HG02642 (cell line): Measurements from ENCODE around the gene GNG11.

Experiments used
- ATAC-seq: cut with Tn5 transposase; IDR thresholded peaks from one replicate; pipeline ENCODE4 v1.9.1; 2021; ENCODE audit warnings: mild to moderate bottlenecking; ENCODE audit not compliant: unreplicated experiment, poor library complexity

The GNG11 gene

DNA sequence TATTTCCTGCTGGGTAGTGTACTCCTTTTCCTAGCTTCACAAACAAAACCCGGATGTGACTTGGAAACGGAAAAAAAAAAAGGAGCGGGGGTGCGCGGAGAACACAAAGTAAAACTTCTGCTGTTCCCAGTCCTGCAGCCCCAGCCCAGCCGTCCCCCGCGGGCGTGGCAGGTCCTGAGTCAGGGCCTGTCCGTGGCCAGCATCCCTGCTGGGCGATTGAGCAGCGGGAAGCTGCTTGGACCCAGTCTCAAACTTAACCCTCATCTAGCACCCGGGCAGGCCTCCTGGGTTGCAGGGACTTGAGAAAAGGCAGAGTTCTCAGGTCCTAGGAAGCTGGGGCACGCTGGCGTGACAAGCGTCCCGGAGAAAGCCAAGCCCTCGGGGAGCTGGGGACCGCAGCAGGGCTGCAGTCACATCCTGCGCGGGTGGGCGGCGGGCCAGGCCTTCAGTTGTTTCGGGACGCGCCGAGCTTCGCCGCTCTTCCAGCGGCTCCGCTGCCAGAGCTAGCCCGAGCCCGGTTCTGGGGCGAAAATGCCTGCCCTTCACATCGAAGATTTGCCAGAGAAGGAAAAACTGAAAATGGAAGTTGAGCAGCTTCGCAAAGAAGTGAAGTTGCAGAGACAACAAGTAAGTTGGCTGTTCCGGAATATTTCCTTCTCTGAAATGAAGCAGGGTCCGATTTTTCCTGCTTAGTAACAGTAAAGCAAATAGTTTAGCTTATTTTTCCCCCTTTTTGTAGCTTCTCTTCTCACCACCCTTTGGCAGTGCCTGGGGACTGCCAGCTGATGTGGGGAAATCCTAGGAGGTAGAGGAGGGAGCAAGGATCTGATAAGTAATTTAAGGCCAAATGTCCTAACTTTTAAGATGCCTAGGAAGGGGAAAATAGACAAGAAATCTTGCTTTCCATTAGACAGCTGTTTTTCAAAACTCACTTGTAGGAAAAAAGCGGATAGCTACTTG lies at the start of gene GNG11:
GNG11 (plus strand) TSS at position 129 of the 960 bp plus-strand sequence; CDS start at position 532, 403 bp downstream.
- ATAC-seq, result peak; percentile 94

DNA sequence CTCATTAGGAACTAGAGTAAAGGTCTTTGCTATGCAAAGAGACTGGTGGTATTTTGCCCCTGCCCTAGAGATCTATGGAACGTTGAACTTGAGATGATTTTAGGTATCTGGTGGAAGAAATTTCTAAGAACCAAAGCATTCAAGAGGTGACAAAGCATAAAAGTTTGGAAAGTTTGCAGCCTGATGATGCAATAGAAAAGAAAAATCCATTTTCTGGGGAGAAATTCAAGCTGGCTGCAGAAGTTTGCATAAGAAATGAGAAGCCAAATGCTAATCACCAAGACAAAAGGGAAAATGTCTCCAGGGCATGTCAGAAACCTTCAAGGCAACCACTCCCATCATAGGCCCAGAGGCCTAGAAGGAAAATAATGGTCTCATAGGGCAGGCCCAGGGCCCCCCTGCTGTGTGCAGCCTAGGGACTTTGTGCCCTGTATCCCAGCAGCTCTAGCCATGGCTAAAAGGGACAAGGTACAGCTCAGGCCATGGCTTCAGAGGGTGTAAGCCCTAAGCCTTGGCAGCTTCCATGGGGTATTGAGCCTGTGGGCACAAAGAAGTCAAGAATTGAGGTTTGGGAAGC lies 47.4 kb upstream of the GNG11 start:
- no peak for ATAC-seq

DNA sequence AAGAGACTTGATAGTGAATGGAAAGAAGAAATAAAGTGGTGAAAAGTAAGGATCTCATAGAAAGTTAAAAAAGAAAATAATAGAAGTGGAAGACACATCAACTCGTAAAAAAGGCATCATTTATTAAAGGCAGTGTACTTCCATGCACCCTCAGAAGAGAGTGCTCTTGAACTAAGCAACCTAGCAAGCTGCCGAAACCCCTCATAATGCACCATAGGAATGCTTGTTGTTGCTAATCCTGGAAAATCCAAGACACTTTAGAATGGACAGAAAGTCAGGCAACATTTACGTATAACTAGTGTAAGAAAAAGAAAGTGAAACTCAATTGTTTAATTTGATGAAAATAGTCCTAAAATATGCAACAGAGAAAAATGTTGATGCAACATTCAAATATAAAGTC lies 43.8 kb upstream of the GNG11 start:
- no peak for ATAC-seq

DNA sequence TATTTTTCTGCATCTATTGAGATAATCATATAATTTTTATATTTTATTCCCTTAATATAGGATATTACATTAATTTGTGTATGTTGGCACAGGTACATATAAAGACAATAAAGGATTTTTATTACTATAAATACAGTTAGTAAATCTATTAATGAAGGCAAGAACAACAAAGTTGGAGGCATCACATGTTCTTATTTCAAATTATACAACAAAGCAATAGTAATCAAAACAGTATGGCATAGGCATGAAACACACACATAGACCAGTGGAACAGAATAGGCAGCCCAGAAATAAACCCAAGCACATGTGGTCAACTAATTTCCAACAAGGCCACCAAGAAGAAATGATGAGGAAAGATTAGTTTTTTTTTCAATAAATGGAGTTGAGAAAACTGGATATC lies 42.2 kb upstream of the GNG11 start:
- no peak for ATAC-seq

DNA sequence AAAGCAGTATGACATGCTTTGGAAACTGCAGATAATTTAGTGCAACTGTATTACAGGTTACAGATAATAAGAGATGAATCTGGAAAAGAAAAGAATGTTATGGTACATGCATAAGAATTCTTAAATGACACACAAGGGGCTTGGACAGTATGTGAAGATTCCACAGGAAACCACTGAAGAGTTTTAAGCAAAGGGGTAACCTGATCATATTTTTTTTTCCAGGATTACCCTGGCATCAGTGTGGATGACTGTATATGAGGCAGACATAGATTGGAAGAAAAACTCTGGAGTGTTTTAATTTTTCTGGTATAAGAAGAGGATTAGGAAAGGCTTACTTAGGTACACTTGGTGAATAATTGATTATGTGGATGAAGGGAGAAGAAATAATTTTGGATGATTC lies 39.1 kb upstream of the GNG11 start:
- ATAC-seq, result no peak

DNA sequence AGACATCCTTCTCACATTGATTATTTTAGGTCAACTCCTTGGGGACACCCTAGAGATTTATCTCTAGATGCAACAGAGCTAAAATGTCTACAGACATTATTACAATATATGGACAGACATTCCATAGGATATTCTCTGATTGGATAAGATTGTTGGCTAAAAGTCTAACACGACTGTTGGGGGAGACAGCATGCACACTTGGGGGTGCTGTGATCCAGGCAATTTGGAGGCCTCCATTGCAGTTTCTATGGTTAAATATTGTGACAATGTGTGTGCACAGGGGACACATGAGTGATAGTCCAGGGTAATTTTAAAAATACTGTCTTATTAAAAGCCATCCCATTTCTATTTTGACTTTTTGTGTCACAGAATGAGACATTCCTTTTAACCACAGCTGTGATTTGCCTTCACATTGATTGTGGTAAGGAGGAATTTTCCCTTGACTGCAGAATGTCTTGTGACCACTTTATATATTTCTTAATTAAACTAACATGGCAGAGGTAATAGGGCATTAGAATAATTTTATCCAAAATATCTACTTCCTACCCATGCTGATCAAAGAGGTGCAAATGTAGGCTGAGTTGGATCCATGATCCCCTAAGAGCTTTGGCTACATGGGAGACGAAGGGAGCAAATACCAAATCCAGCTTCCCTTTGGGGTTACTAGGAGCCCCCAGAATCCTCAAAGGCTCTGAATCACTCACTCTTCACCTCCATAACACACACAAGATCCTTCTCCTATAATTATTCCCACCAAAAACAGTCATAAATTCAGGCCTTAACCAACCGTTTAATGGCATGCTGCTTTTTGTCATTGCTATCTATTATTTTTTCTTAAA lies 38.2 kb upstream of the GNG11 start:
- ATAC-seq, result no peak

DNA sequence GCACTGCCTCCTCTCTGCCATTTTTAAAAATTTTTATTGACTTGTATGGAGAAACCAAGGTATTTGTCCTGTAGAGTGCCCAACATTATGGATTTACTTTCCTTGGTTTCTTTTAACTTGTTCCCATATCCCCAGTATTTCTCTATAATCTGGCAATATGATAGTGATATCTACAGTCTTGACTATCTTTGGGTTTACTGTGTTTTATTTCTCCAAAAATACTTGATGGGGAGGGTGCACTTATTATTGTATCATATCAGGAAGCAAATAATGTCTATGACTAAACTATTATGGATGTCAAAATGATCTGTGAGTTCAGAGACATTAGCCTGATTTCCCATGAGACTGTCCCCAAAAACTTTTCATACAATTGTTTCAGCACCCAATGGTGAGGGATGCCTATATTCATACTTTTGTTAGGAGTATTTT lies 37.6 kb upstream of the GNG11 start:
- no peak for ATAC-seq

DNA sequence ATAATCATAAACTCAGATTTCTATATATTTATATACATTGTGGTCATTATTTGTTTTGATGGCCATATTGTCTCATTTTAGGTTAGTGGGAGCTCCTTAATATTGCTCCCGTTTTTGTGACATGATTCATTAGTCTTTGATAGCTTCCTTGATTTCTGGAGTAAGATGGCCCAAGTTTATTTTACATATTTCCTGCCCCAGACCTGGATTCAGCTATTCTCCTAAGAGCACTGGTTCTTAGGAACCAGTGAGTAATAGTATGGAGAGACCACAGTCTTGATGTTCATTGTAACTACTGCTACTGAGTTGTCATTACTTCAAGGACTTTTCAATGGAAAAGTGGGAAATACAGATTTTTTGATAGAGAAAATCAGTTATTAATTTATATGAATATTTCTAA lies 37.0 kb upstream of the GNG11 start:
- no peak for ATAC-seq

DNA sequence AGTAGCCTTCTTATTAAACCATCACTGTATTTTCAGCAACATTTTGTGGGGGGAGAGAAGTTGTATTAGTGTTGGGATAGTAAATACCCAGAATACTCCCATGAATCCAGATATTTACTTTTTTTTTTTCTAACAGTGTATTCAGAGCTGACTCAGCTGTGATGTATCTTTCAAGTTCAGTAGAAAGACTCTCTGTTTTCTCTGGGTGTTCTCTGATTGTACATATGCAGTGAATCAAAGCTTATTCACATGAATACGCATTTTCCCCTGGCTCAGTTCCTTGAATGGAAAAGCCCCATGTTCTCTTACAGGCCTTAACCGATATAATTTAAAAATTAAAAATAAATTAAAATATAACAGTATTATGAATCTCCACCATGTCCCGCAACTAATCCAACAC lies 32.3 kb upstream of the GNG11 start:
- no peak for ATAC-seq

DNA sequence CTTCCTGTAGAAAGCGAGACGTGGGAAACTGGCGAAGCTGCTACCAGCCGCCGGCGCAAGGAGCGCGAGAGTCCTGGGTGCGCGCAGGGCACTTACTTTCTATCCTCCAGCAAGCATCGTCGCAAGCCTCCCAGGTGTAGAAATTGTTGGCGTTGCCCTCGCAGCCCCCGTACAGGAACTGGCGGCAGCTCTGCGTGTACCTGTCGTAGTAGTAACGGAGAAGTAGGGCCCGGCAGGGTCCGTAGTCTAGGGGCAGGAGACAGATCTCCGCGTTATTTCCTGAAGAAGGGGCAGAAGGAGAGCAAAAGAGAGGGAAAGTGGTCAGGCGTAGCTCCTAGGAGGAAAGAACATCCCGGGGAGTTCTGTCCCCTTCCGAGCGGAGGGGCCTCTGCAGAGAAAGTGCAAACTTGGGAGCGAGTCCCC lies 31.5 kb upstream of the GNG11 start:
- ATAC-seq, result peak; percentile 54

DNA sequence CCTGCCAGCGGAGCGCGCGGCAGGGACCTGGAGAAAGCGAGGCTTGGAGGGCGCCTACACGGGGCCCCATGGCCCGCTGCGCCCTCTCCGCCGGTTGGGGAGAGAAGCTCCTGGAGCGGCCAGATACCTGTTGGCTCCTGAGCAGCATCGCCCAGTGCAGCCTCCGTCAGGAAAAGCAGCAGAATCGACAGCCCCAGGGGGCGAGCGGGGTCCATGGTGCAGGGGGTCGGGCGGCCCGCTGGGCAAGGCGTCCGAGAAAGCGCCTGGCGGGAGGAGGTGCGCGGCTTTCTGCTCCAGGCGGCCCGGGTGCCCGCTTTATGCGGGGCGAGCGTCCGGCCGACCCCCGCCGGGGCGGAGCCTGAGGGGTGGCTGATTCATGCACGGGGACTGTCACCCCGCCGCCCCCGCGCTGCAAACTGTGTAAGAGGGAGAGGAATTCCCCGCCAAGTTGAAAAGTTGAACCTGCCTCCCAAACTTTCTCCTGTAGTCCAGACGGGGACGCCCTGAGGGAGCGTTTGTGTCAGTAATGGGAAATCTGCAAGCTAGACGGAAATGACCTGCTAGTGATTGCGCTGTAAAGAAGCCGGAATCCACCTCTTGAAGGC lies 31.0 kb upstream of the GNG11 start, which contains the start of gene TFPI2:
TFPI2 (minus strand) TSS at position 290 of the 605 bp plus-strand sequence; CDS start at position 215, 75 bp downstream.
- ATAC-seq, result peak; percentile 49

DNA sequence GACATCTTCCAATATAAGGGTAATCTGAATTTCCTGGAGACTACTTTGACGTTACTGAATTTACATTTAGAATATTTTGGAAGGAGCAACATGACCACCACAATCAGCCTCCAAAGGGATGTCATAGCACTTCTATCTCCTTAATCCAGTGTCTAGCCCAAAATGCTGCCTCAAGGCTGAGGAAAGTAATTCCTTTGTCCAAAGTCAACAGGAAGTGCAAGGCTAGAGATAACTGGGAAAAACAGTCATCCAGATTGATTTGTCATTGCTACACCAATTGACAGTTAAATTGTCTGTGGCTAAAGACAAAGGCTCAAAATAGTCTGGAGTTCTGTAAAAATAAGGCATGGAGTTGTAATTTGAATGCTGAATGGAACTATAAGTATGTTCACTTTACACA lies 27.1 kb upstream of the GNG11 start:
- no peak for ATAC-seq

DNA sequence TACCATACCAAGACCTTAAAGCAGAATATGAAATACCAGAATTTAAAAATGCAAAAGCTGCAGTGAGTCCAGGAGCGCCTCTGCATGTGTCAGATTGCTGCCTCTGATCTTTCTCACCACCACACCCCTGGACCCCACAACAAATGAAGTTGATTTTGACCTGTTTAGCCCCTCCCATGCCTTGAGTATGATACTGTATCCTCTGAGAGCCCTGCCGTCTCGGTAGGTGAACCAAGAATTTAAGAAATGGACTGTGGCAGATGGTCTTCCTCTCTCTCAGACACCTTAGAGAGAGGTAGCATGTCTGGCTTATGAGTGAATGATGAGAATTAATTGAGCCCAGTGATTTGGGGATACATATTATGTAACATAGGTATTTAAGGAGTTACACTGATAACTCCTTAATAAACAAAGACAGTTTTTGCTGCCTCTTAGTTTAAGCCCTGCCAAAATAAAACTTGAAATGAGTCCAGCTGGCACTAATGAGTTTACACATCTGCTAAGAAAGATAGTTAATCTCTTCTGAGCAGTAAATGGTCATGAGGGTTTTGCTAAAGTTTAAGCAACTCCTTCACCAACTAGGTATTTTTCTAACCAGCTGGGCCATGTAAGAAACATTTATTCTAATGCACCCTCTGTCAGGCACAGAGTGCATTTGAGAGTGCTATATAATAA lies 26.4 kb upstream of the GNG11 start:
- no peak for ATAC-seq

DNA sequence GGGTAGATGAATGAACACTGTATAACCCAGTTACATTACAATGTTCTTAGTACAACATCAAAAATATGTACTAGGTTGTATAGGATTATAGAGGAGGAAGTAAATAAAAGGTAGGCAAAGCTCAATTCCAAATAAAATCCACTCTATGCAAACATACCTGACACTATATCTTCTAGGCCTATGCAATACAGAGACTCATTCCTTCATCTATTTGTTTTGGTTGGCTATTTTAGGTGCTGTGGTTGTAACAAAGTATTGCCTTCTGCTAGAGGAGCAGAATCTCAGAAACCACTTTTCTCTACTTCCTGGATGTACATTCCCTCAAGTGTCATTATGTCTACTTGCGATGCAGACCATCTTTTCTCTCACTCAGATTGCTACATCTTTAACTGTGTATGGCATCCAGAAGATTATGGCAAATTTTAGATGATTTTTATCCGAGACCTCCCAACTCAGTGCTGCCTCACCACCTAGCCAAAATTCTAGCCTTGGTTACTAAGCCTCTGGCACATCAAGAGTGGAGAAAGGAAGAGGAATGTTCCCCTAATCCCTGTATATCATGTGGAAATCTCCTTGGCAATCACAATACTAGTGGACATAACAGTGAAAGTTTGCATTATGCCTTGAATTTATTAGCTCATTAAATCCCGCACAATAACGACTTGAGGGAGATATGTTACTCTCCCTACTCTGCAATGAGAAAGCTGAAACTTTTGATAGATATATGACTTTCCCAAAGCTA lies 25.5 kb upstream of the GNG11 start:
- ATAC-seq, result no peak

DNA sequence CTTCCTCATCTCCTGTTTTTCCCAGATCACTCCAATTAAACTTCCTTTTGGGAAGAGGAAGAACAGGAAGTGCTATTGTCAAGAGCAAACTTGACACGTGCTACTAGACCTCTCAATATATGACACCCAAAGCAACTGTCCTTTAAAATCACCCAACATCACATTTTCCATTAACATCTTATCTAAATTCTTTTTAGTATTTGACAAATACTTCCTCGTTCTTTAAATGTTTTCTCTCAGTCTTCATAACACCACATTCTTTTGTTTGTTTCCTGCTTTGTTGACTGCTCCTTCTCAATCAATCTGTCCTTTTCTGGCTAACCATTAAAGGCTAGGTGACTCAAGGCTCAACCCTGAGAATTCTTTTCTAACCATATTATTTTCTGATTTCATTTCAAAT lies 23.9 kb upstream of the GNG11 start:
- no peak for ATAC-seq

DNA sequence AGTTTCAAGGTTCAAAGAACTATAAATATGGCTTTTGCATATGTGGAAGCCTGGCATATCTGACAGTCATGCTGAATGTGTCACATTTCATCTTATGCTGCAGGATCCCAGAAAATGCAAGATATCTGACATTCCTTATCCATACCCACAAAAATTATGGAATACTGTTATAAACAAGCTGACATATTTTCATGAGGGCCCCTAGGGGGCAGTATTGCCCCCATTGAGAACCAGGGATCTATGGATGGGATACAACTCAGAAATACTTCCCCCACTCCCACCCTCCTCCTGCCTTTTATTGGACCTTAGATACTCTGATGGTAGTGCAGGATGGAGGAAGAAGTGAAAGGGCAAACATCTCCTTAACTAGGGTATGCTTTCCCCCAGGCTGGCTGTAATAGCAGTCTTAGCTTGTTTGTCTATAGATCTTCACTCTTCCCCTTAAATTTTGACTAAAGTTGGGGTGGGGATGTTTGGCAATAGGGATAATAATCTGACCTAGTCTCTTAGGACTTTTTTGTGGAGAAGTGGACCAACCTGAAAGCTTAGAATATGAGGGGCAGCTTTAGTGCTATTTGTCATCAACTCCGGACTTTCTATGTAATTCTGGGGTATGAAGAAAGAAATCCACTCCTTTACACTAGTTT lies 18.6 kb upstream of the GNG11 start:
- ATAC-seq, result no peak

DNA sequence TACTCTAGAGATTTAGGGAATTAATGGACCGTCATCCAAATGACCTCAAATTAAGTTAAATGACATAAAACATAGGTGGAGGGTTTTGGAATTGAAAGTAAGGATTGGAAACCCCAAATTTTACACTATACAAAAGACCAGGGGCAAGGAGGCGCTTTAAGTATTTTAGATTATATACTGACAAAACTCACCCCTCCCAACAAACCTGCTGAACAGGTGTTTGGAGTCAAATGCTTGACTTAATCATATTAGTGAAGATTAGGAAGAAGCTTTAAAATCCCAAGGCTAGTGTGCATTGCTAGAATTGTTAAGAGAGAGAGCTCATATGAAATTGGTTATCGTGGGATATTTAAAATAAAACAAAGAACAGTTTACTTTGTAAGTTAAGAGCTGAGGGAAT lies 15.3 kb upstream of the GNG11 start, which contains the start of gene GNGT1:
GNGT1 (plus strand) TSS at position 301 of the 400 bp plus-strand sequence. CDS start 180 bp downstream, outside the sequence.
- no peak for ATAC-seq
